HG02623 (cell line): Measurements from ENCODE around the gene PARP3.
"Not testable (repeated sequence)": the region's sequence is repeated elsewhere in the genome, so short reads cannot be mapped to it uniquely, and the experiment has no call there.

Experiments
- ATAC-seq: cut with Tn5 transposase; IDR thresholded peaks from one replicate; pipeline ENCODE4 v1.9.1; 2021; ENCODE audit warnings: moderate library complexity; ENCODE audit not compliant: unreplicated experiment

The PARP3 gene

GRCh38 chr3:51941798-51942602, at the start of gene PARP3, which contains the start of gene RRP9:
PARP3 (plus strand) TSS chr3:51942363; CDS start chr3:51943356, 993 bp downstream.
RRP9 (minus strand) TSS chr3:51941904; CDS start chr3:51941867, 37 bp downstream.
- peak; percentile 94 for ATAC-seq

GRCh38 chr3:51894391-51894790, 47.8 kb upstream of the PARP3 start:
- no peak for ATAC-seq

GRCh38 chr3:51894939-51895338, 47.2 kb upstream of the PARP3 start:
- no peak for ATAC-seq

GRCh38 chr3:51896607-51897305, 45.4 kb upstream of the PARP3 start:
- no peak for ATAC-seq

GRCh38 chr3:51897391-51897790, 44.8 kb upstream of the PARP3 start:
- ATAC-seq: no peak

- not testable (repeated sequence) for ATAC-seq
Measured at GRCh38 chr3:51900043-51900442, 42.1 kb upstream of the PARP3 start.

- ATAC-seq: not testable (repeated sequence)
Measured at GRCh38 chr3:51902361-51902760, 39.8 kb upstream of the PARP3 start.

GRCh38 chr3:51904034-51904823, 37.9 kb upstream of the PARP3 start:
- no peak for ATAC-seq

- ATAC-seq: no peak
Measured at GRCh38 chr3:51908026-51908425, 34.1 kb upstream of the PARP3 start.

GRCh38 chr3:51916418-51916817, 25.7 kb upstream of the PARP3 start:
- no peak for ATAC-seq

- ATAC-seq: no peak
Measured at GRCh38 chr3:51921081-51921578, 21.0 kb upstream of the PARP3 start.

GRCh38 chr3:51927061-51927977, 14.8 kb upstream of the PARP3 start:
- ATAC-seq: no peak

- ATAC-seq: no peak
Measured at GRCh38 chr3:51928438-51928837, 13.7 kb upstream of the PARP3 start.

GRCh38 chr3:51928981-51929380, 13.2 kb upstream of the PARP3 start:
- not testable (repeated sequence) for ATAC-seq

GRCh38 chr3:51929420-51930003, 12.7 kb upstream of the PARP3 start:
- ATAC-seq: no peak

GRCh38 chr3:51930439-51930838, 11.7 kb upstream of the PARP3 start:
- no peak for ATAC-seq

- ATAC-seq: no peak
Measured at GRCh38 chr3:51931756-51932155, 10.4 kb upstream of the PARP3 start.

GRCh38 chr3:51932471-51933370, 9.4 kb upstream of the PARP3 start:
- no peak for ATAC-seq
